ENCODE data around the gene MED12. TPM values are rescaled to one million over a fixed set of nuclear protein-coding genes. Genes with fewer than 3 reads are reported as not detected.

The MED12 gene
- total RNA-seq, 1 donor from 2014 or later: 39.3 TPM

Other genes starting within 250 kb of the MED12 start
- gene TEX11, start 209.9 kb upstream of the MED12 start, total RNA-seq: not detected in 2 replicates
- gene SLC7A3, start 187.5 kb upstream of the MED12 start, total RNA-seq: not detected in 2 replicates
- 71.5 and 85.9 TPM in 2 replicates for gene SNX12, start 50.3 kb upstream of the MED12 start, total RNA-seq
- 7.3 and 8.2 TPM in 2 replicates for gene FOXO4, start 22.7 kb upstream of the MED12 start, total RNA-seq
- not detected in 2 replicates for gene CXorf65, start 11.9 kb upstream of the MED12 start, total RNA-seq
- 0.51 TPM in 1 of 2 replicates, not detected in the other for gene IL2RG, start 7.0 kb upstream of the MED12 start, total RNA-seq
- under 0.01 and 0.09 TPM in 2 replicates for gene NLGN3, start 26.2 kb downstream of the MED12 start, total RNA-seq
- not detected in 2 replicates for gene GJB1, start 104.6 kb downstream of the MED12 start, total RNA-seq
- gene ZMYM3, start 135.5 kb downstream of the MED12 start, total RNA-seq: 13.8 and 25.9 TPM in 2 replicates
- gene NONO, start 165.0 kb downstream of the MED12 start, total RNA-seq: 445 and 525 TPM in 2 replicates
- gene ITGB1BP2, start 183.2 kb downstream of the MED12 start, total RNA-seq: 1.3 and 2.0 TPM in 2 replicates
- 45.1 and 57.9 TPM in 2 replicates for gene TAF1, start 247.8 kb downstream of the MED12 start, total RNA-seq

Data from dermis blood vessel endothelial cell (primary cell).